Measurements from ENCODE around the gene SERPINA9. TPM values are rescaled to one million over a fixed set of nuclear protein-coding genes. Genes with fewer than 3 reads are reported as not detected.

Gene SERPINA9
- total and polyA plus RNA-seq, 2 of the 8 experiments (the other 6 are each of a cell fraction or from before 2014, with no cell fraction given), result not detected

GRCh38 chr14:94505206-94505605, 29.2 kb upstream of the SERPINA9 start (continued):
- TF ChIP-seq KDM5A (IDR thresholded peaks at IDR 0.05; ENCODE audit: low read length) (no peak), E2F6 (IDR thresholded peaks at IDR 0.05) (no peak), POU5F1 (IDR thresholded peaks at IDR 0.05; ENCODE audit: low read depth, low read length) (no peak), RXRA (IDR thresholded peaks at IDR 0.05; ENCODE audit: insufficient read depth, low read depth, low read length) (no peak), ATF3 (IDR thresholded peaks at IDR 0.05; ENCODE audit: insufficient read depth, low read depth, low read length) (no peak)

All from H1 (cell line).